NCI-H1048 (cell line): ENCODE measurements around the gene CCDC106.

Experiments used
- DNase-seq: peaks from one replicate; lab custom pipeline; 2025; lab: John Stamatoyannopoulos, UW

Gene CCDC106

DNA sequence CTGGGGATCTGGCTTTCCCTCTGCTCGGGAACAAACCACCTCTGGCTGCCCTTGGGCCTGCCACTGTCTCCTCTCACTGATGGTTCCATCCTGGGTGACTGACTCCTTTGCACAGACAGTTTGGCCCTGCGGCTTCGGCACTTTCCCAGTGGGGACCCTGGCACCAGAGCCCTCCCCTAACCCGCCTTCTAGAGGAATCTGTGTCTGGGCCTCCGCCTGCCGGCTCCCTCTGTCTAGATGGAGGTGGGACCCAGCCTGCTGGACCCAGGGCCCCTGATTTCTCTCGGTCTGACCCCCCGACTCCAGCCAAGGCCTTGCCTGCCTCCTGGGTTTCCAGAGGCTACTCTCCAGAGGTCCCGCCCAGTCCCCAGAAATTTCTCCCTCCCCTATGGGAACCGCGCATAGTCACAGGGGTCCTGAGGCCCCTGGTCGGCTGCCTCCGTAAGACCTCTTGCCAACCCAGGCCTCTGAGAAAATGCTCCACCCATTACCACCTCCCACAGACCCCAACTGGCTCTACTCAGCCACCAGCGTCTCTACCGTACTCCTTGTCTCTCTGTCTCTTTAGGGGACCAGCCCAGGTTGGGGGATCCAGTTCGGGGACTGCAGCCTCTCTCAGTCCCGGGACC lies 2.7 kb downstream of the CCDC106 start:
- DNase-seq: no peak

DNA sequence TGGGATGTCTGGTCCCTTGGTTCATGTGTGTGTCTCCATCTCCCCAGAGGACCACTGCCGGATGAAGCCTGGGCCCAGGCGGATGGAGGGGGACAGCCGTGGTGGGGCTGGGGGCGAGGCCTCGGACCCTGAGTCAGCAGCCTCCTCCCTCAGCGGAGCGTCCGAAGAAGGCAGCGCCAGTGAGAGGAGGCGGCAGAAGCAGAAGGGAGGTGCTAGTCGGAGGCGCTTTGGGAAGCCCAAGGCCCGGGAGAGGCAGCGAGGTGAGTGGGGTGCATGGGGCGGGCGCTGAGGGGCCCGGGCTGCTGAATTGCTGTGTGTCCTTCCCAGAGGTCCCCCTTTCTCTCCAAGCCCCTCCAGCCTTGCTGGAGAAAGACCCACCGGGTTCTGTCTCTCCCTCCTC lies 3.2 kb downstream of the CCDC106 start:
- no peak for DNase-seq

DNA sequence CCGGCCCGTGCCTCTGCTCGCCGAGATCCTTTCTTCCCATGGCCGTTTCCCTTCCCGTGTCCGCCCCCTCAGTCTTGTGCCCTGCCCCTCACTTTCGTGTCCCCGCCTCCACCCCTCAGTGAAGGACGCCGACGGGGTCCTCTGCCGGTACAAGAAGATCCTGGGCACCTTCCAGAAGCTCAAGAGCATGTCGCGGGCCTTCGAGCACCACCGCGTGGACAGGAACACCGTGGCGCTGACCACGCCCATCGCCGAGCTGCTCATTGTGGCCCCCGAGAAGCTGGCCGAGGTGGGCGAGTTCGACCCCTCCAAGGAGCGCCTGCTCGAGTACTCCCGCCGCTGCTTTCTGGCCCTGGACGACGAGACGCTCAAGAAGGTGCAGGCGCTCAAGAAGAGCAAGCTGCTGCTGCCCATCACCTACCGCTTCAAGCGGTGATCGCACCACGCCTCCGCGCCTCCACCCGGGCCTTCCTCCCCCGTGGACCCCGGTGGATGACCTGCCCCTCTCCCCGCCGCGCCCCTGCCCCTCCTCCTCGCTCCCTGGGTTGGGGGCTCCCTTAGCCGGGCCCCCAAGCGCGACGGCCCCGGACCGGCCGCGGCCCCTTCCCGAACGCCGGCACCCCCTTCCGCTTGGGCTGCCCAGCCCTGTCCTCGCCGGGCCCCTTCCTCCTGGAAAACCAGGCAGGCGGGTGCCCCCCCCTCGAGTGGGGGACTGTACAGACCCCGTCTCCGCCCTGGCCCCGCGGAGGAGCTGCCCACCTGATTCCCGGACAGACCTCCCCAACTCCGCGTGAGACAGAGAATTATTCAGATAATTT lies 4.5 kb downstream of the CCDC106 start:
- no peak for DNase-seq

DNA sequence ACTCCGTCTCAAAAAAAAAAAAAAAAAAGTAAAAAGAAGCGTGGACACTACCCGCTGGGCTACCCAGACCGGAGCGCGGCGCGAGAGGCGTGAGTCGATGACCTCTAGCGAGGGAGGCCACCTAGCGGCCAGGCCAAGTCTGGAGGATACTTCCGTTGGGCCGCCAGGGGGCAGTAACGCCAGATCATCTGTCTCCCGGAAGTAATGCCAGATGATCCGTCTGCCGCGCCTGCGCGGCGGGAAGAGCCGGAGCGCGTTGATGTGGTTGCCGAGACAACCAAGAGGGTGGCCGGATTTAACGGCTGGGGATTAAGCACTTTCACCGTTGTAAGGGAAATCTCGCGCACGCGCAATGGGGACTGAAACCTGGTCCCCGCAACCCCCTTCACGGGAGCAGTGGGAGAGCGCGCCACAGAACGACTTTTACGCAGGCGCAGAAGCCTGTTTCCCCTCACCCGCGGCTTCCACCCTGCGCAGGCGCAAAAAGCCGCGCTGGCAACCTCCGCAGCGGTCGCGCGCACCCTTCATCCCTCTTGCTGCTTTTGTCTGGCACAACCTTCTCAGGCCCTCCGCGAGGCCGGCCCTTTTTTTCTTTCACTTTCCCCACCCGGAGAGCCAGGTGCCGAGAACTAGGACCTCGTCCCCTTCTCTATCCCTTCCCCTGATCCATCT lies 5.8 kb downstream of the CCDC106 start:
- peak; percentile 96 for DNase-seq

DNA sequence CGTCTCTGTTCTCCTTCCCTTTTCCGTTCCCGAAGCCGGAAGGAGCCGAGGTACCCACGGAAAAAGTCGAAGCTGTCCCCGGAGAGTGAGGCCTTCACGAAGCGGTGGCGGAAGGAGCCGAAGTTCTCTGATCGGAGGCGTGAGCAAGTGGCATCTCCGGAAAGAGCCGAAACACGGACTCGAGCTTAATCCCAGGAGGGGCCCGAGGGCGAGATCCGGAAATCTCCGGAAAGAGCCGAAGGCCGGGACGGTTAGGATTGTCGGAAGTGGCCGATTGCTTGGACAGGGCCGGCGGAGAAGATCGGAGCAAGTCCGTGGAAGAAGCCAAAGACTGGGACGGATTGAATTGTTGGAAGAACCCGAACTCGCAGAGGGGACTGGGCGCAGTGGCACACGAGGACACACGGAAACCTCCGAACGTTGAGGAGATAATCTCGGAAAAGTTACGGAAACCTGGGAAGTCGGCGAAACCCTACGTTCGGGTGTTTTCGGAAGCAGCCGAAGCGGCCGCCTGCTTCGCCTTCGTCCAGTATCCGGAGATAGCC lies 6.4 kb downstream of the CCDC106 start:
- DNase-seq: peak; percentile 98

DNA sequence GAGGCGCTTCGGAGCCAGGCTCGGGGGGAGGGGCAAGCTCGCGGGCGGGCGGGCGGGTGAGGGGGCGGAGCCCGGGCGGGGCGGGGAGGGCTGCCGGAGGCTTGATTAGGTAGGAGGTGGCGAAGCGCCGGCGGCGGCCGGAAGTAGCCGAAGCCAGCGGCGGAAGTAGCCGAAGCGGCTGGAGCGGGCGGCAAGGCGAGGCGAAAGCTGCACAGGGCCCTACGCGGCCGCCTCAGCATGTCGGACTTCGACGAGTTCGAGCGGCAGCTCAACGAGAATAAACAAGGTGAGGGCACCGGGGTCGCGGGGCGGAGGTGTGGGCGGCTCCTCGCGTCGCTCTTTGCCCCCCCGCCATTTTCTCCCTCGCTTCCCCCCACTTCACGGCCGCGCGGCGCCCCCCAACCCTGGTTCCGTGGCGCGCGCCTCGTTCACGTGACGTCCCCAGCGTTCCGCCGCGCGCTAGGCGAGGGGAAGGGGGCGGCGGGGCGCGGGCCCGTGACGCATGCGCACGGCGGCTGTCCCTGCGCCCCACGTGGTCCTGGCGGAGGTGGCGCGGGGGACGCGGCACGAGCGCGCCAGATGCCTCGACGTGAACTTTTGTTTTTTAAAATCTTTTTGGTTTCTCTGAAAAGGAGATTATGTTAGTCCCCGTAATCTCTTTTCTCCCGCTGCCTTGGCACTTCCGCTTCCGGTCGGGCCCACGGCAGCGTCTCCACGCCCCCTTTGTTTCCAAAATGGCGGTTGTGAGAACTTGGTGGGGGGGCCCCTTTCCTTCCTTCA lies 7.0 kb downstream of the CCDC106 start, which contains the start of gene U2AF2:
U2AF2 (plus strand) TSS at position 168 of the 780 bp plus-strand sequence; CDS start at position 238, 70 bp downstream.
- DNase-seq: peak; percentile 84

DNA sequence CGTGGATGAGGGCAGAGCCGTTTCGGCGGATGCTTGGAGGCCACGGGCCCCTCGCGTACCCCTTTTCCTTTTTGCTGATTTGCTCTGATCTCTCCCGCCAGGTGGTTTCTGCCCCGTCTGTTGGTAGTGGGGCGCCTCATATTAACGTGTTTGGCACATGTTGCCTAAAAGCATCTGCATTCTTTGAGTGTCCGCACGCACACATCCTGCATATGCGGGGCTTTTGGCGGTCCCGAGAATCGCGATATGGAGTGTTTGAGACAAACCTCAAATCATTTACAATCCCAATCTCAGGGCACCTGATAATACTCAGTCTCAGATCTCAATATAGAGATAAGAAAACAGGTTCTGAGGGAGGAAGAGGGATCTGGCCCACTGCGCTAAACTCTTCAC lies 7.6 kb downstream of the CCDC106 start:
- no peak for DNase-seq

DNA sequence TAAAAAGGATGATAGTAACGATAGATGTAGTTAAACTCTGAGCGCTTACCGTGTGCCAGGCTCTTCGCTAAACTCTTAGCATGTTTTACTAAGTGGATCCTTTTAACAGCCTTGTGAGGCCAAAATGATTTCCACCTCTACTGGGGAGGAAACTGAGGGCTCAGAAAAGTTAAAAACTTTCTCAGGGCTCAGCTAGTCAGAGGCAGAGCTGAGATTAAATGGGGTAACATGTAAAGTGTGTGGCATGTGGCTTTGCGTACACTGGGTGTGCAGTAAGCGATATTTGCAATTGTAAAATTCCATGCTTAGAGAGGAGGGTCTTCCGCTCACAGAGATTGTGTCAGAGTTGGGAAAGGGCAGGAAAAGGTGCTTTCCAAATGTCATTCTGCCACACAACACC lies 8.5 kb downstream of the CCDC106 start:
- no peak for DNase-seq

DNA sequence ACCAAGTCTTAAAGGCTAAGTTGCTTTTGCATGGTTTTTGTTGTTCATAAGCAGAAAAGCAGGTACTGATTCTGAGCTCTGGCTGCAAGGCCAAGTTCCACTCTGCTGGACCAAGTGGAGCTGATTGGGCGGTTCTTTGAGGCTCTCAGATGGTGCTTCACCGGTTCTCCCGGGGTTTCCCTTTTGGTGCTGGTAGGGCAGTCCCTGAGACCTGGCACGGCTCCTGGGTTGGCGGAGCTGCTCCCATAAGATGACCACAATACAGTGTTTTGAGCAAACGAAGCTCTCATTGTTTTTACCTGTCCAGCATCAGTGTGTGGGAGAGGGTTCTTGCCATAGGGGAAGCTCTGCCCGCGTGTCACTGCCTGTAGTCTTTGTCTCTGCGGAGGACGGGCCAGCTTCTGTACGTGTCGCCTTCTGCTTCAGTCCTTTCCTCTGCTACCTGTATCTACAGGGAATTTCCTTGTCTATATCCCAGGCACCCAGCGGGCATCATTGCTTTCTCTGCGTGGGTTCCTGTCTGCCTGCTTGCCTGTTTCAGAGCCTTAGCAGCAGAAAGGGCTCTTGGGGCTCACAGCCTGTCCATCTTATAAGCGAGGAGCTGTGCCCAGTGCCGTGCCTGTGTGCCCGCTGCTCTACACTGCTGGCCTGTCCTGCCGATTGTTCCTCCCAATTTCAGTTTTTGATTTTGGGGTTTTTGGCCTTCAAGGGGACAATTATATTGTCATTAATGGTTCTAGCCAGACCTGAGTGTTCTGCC lies 9.2 kb downstream of the CCDC106 start:
- no peak for DNase-seq

DNA sequence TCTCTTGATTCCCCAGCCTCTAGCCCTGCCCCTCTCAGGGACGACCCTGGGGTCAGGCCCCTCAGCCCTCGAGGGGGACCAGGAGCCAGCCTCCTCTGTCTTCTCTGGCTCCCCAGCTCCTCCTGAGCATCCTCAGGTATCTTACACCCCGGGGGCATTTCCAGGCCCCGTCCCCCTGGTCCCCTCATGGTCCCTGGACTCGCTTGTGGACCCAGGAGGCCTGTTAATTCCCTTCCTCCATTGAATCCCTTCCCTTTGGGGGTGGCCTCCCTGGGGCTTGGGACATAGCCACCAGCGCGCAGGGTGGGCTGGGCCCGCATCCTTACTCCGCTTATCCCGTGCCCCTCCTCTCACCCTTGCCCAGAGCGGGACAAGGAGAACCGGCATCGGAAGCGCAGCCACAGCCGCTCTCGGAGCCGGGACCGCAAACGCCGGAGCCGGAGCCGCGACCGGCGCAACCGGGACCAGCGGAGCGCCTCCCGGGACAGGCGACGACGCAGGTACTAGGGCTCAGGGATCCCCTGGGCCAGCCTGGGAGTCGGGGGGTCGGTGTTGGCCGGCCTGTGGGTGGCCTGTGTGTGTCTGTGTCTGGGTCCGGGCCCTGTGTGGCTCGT lies 10.9 kb downstream of the CCDC106 start:
- DNase-seq: no peak

DNA sequence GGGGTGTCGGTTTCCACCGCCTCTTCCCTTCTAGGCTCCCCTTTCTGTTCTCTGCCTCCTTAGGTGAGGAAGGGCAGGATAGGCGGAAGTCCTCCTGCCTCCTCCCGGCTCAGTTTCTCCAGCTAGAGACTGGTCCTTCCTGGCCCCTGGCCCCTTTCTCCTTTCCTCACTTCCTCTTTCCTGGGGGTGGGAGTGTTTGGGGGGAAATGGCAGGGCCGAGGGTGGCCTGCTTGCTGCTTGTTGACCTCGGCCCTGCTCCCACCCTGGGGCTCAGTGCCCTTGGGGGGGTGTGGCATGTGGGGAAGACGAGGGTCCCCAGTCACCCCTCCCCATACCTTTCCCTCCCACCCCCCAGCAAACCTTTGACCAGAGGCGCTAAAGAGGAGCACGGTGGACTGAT lies 11.8 kb downstream of the CCDC106 start:
- no peak for DNase-seq

DNA sequence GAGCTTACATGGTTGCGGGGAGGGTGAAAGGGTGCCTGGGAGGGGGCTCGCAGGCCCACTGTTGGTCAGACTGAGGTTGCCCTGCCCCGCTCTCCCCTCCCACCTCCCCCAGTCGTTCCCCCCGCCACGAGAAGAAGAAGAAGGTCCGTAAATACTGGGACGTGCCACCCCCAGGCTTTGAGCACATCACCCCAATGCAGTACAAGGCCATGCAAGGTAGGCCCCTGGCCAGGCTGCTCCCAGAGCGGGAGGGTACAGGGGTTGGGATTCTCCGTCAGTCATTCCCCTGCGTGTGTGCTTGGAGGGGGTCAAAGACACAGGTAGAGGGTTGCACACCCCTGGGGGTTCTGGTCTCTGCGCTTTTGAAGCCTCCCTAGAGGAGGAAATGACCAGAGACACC lies 12.4 kb downstream of the CCDC106 start:
- no peak for DNase-seq

DNA sequence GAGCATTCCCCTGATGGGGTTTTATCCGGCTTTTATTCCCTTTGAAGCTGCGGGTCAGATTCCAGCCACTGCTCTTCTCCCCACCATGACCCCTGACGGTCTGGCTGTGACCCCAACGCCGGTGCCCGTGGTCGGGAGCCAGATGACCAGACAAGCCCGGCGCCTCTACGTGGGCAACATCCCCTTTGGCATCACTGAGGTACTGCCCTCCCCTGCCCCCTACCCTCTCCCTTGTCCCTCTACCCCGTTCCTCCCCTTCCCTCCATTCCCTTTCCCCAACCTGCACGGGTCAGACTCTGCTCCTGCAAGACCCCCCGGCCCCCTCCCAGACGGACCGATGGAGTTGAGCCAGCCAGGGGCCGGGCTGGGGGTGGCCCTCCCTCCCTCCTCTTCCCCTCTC lies 13.0 kb downstream of the CCDC106 start:
- DNase-seq: no peak

DNA sequence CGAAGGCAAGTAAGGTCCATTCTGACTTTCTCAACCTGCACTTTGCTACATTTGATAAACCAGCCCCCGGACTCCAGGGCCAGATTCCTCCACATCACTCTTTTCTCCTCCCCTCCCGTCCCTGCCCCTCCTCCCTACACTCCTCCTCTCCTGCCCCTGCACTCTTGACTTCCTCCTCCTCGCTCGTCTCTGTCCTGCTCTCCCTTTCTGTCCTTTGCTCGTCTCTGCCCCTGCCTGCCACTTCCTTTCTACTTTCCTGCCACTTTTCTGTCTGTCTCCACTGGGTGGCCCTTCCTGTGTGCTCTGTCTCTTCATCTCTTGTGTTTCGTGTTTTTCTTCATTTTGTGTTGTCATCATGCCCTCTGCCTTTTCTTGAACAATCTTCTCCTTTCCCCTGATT lies 13.8 kb downstream of the CCDC106 start:
- no peak for DNase-seq

DNA sequence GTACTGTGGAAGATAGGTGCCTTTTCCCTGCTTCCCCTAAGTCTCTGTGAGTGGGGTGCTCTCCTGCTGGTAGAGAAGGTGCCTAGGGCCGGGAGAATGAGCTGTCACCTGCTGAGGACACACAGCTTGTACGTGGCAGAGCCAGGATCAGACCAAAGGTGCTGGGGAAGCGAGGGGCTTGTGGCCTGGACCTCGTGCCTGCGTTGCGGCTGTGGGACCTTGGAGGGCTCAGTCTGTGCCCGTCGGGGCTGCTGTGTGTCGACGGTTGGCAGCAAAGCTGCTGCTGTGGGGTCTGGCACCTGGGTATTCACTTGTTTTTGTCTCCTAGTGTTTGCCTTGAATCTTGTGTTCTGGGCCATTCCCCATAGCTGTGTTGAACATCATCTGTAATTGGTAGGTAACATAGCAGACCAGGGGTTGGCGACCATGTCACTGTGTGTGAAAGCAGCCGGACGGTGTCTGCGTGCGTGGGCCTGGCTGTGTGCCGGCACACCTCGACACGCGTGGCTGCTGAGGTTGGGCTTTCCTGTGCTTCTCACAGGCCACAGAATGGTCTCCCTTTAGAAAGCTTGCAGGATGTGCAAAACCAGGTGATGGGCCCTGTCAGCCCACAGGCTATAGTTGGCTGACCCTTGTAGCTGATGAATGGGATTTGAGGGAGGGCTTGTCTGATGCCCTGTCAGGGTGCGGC lies 16.0 kb downstream of the CCDC106 start:
- DNase-seq: no peak

DNA sequence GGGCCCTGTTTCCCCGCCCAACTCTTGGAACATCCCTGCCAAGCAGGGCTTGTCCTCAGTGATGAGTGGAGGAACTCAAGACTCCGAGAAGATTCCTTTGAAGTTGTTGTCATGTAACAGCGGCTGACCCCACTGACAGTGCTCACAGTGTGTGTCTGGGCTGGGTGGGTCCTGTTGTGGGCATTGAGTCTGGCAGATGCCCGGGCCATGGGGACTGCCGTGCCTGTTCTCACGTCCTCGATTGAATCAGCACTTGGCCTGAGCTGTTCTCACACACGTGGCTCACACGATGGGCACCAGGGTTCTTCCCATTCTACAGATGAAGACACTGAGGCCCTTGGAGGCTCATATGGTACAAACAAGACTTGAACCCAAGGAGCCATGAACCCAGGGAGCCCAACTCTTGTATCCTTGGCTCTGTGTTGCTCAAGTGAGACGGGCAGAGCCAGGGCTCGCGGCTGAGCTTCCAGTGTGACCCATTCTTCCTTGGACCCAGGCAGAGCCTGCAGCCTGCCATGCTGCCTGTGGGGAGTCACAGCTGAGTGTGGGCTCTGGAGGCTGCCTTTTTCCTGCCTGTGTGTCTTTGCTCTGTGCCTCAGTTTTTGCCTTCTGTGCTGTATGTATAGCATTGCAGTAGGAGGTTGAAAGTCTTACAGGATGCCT lies 18.5 kb downstream of the CCDC106 start:
- DNase-seq: no peak

DNA sequence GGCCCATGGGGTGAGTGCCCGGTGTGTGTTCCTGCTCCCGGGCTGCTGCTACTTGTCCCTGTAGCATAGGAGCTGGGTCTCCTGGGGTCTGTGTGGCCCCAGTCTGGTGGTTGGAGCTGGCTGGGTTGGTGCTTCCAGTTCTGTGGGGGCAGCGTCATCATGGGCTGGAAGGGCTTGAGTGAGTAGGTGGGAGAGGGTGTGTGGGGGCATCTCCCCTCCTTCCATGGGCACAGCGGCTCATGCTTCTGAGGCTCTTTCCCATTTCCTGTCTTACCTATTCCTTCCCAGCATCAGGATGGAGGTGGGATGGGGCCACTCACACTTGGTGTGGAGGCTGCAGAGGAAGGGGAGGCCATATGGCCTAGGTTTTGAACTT lies 19.0 kb downstream of the CCDC106 start:
- no peak for DNase-seq

DNA sequence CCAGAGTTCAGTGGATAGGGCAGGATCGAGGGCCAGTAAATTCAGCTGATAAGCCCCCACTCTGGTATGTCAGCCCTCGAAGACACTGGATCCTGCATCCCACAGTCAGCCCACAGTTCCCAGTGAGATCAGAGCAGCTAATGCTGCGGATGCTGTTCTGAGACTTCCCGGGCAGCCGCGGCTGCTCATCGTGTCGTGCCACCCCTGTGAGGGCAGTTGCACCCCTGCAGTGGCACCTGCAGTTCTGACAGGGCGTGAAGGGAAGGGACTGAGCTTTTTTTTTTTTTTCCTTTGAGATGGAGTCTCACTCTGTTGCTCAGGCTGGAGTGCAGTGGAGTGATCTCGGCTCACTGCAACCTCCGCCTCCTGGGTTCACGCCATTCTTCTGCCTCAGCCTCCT lies 19.5 kb downstream of the CCDC106 start:
- DNase-seq: no peak

DNA sequence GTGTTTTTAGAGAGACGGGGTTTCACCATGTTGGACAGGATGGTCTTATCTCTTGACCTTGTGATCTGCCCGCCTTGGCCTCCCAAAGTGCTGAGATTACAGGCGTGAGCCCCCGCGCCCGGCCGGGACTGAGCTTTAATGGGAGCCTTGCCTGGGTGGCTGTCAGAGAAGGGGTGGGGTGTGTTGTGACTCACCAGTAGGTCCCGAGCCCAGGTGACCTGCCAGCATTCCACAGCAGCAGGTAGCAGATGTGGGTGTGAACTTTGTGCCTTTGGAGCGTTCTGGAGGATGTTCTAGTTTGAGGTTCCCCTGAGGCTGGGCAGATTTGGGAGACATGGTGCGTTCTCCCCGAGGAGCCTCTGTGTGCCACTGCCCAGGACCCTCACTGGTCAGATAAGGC lies 19.9 kb downstream of the CCDC106 start:
- DNase-seq: no peak
